ENCODE data around the gene FN1.

The FN1 gene

DNA sequence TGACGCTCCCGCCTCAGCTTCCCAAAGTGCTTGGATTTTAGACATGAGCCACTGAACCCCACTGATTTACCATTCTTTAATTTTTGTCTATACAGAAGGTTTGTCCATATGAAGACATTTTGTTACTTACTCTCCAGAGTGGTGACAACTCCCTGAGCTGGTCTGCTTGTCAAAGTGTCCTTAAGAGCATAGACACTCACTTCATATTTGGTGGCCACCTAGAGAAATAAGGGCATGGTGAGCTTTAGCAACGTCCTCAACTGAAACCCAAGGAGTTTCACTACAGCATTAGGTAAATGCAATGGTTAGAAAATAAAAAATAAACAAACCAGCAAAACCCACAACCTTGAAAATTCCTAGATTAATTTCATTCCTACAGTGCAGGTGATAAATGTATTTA is 57.8 kb downstream of the FN1 start:
- no peak overlapping the region for H3K27ac ChIP-seq

DNA sequence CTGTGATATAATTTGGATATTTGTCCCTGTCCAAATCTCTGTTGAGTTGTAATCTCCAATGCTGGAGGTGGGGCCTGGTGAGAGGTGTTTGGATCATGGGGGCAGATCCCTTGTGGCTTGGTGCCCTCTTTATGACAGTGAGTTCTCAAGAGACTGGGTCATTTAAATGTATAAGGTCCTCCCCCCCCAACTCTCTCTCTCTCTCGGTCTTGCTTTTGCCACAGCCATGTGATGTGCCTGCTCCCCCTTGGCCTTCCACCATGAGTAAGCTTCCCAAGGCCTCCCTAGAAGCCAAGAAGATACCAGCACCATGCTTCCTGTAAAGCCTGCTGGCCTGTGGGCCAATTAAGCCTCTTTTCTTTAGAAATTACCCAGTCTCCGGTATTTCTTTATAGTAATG is 58.6 kb downstream of the FN1 start:
- no peak overlapping the region for H3K27ac ChIP-seq
- TF ChIP-seq ZFX (IDR thresholded peaks at IDR 0.05) = no peak
- TF ChIP-seq, protein P1, sequence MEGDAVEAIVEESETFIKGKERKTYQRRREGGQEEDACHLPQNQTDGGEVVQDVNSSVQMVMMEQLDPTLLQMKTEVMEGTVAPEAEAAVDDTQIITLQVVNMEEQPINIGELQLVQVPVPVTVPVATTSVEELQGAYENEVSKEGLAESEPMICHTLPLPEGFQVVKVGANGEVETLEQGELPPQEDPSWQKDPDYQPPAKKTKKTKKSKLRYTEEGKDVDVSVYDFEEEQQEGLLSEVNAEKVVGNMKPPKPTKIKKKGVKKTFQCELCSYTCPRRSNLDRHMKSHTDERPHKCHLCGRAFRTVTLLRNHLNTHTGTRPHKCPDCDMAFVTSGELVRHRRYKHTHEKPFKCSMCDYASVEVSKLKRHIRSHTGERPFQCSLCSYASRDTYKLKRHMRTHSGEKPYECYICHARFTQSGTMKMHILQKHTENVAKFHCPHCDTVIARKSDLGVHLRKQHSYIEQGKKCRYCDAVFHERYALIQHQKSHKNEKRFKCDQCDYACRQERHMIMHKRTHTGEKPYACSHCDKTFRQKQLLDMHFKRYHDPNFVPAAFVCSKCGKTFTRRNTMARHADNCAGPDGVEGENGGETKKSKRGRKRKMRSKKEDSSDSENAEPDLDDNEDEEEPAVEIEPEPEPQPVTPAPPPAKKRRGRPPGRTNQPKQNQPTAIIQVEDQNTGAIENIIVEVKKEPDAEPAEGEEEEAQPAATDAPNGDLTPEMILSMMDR (conservative IDR thresholded peaks at IDR 0.05) = no peak

More for the DNA sequence above, 57.8 kb downstream of the FN1 start:
- TF ChIP-seq ZFX (IDR thresholded peaks at IDR 0.05) = no peak
- TF ChIP-seq, protein P1 (conservative IDR thresholded peaks at IDR 0.05) = no peak

DNA sequence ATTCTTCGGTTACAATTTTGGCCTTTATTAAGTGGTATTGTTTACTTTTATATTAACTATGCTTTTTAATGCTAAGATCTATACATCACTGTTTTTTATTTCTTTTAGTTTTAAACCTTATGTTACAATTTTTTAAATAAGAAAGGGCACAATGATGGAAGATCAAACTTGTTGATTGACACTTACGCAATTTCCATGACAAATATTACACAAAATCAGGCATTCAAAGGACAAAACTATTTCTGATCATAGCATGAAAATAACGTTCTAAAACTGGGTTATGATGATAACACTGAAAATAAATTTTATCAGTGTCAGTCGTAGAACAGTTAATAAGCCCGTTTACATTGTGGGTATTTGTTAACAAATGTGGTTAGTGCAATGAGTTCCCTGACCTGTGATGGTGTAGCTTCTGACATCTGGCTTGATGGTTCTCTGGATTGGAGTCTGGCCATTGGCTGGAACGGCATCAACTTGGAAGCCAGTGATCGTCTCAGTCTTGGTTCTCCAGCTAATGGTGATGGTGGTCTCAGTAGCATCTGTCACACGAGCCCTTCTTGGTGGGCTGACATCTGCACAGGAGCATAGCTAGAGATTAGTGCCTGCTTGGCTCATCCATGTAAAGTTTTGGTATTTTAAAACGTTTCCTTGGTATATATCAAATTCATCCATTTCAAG is 59.6 kb downstream of the FN1 start:
- no peak overlapping the region for H3K27ac ChIP-seq

DNA sequence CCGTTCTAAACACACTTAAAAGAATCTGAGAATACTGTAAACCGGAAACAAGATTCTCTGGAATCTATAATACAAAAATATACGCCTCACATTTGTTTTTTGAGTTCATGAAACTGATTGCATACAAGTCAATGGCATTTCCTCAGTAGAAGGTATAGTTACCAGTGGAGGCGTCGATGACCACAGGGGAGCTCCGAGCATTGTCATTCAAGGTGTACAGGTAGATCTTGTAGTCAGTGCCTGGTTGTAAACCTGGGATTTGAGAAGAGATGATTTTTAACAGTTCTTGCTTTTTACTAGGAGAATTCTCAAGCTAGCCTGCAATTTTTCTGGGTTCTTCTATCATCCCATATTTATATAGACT is 60.4 kb downstream of the FN1 start:
- TF ChIP-seq, protein P1 (conservative IDR thresholded peaks at IDR 0.05) = no peak
- TF ChIP-seq ZFX (IDR thresholded peaks at IDR 0.05) = no peak
- H3K27ac ChIP-seq = no peak overlapping the region

More for the DNA sequence above, 59.6 kb downstream of the FN1 start:
- TF ChIP-seq, protein P1 (conservative IDR thresholded peaks at IDR 0.05) = no peak
- no peak for TF ChIP-seq ZFX (IDR thresholded peaks at IDR 0.05)

DNA sequence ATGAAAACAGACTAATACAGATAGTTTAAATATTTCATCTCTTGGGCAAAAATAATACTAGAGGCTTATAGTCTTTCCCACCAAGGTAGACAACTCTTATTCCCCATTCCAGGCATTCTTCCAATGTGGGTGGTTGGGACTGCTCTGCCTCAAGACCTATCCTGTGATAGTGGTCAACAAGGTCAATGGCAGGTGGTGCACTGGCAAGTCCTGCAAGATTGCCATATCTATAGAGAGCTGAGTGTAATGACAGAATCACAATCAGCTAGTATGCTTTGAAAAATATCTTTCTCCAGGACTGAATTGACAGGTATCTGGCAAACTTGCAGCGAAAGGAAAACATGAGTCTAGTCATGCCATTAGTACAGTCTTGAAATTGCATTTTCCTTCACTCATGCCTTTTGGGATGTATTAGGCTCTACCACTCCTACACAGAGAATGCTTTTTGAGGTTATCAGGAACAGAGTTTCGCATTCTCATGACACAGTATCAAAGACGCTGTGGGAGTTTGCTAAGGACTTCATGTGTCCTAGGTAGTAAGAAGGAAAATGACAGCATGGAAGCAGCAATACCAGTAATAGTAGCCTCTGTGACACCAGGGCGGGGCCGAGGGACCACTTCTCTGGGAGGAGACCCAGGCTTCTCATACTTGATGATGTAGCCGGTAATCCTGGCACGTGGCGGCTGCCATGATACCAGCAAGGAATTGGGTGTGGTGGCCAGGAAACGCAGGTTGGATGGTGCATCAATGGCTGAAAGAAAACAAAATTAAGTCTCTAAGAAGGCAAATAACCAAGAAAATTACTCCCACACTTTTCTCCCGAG is 61.0 kb downstream of the FN1 start:
- H3K27ac ChIP-seq = no peak overlapping the region
- no peak for TF ChIP-seq ZFX (IDR thresholded peaks at IDR 0.05)
- TF ChIP-seq, protein P1 (conservative IDR thresholded peaks at IDR 0.05) = no peak

DNA sequence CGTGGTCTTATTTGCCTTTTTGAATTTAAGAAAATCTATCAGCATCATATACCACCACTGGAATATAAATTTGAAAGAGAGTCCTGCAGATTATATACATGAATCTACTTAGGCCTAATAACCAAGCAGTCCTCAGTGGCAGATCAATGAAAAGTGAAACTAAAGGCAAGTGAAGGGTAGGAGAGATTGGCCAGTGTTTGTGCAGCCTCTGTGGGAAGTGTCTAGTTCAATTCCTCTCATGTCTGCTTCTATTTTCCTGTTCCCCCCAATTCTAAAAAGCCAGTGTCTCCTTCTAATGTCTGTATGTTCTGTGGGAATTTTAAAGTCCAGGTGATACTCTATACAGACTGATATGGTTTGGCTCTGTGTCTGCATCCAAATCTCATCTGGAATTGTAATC is 61.9 kb downstream of the FN1 start:
- TF ChIP-seq ZFX (IDR thresholded peaks at IDR 0.05) = no peak
- TF ChIP-seq, protein P1 (conservative IDR thresholded peaks at IDR 0.05) = no peak
- no peak overlapping the region for H3K27ac ChIP-seq

DNA sequence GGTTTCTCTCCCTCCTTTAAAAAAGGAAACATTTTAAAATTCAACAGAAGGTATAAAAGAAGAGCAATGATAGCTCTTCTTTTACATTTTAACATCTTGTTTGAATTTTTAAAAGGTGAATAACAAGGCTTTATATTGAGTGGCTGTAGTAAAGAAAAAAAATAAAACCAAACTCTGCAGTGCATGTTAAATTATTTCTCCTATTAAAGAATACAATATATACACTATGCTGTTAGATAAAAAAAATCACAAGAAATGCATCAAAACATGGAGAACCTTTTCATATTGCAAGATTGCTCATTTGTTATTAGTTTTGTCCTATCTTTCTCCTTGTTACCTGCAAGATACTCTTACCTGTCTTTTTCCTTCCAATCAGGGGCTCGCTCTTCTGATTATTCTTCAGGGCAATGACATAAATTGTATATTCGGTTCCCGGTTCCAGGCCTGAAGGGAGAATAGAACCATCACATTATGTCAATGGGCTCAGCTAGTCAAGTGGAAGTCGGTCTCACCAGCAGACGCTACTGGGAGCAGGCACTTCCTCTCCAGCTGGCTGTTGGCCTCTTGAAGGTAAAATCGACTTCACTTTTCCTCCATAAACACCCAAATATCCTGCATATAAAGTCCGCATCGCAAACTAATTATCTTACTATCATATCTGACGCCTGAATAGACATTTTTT is 62.8 kb downstream of the FN1 start:
- TF ChIP-seq ZFX (IDR thresholded peaks at IDR 0.05) = no peak
- TF ChIP-seq, protein P1 (conservative IDR thresholded peaks at IDR 0.05) = no peak

More for the DNA sequence above, 62.8 kb downstream of the FN1 start:
- no peak overlapping the region for H3K27ac ChIP-seq

Measured in C4-2B (cell line).